GM12865 (cell line): ENCODE results near the gene SAMD4A.

Source experiments
- DNase-seq: peaks from one replicate; pipeline ENCODE4 v3.0.0; 2010; ENCODE audit warnings: low read depth
- H3K4me3 ChIP-seq: 2 replicates; pipeline ENCODE4 v1.5.1; 2011; ENCODE audit warnings: mild to moderate bottlenecking, low read depth, low read length, control low read depth
- TF ChIP-seq, protein P1 (sequence below): IDR thresholded peaks from 2 replicates; pipeline ENCODE4 v1.5.1; 2011; ENCODE audit warnings: low read length, control low read depth, low read depth, inconsistent platforms; ENCODE audit not compliant: insufficient read depth; ENCODE audit errors: missing control alignments

The SAMD4A gene

DNA sequence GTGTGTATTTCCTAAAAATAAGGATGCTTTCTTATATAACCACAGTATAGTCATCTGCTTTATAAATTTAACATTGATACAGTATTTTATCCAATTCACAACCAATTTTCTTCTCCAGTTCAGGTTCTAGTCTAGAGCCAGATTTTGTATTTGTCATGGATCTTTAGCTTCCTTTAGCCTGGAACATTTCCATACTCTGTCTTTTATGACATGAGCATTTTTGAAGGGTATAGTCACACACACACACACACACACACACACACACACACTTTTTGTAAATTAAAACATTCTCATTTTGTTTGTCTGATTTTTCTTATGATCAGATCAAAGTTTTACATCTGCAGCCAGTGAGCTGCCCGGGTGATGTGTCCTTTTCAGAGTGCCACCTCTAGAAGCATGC, 31.8 kb upstream of the SAMD4A start:
- no peak for DNase-seq
- TF ChIP-seq, protein P1, sequence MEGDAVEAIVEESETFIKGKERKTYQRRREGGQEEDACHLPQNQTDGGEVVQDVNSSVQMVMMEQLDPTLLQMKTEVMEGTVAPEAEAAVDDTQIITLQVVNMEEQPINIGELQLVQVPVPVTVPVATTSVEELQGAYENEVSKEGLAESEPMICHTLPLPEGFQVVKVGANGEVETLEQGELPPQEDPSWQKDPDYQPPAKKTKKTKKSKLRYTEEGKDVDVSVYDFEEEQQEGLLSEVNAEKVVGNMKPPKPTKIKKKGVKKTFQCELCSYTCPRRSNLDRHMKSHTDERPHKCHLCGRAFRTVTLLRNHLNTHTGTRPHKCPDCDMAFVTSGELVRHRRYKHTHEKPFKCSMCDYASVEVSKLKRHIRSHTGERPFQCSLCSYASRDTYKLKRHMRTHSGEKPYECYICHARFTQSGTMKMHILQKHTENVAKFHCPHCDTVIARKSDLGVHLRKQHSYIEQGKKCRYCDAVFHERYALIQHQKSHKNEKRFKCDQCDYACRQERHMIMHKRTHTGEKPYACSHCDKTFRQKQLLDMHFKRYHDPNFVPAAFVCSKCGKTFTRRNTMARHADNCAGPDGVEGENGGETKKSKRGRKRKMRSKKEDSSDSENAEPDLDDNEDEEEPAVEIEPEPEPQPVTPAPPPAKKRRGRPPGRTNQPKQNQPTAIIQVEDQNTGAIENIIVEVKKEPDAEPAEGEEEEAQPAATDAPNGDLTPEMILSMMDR, result no peak
- H3K4me3 ChIP-seq, result no peak overlapping the region

DNA sequence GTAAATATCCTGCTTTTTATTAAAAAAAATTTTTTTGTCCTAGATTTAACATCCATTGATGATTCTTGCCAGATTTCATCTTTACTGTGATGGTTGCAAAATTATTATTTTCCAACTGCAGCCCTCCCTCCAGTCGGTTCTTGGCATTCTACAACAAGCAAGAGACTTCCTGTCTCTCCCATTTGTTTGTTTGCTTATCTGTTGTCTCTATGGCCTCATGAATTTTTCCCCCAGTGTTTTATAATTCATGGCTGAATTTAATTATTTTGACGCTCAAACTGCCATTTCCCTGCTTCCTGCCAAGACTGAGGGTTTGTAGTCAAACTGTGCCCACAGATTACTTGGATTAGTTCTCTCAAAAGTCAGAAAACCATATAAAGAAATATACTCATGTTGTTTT, 31.3 kb upstream of the SAMD4A start:
- TF ChIP-seq, protein P1, result no peak
- no peak overlapping the region for H3K4me3 ChIP-seq
- DNase-seq, result no peak

DNA sequence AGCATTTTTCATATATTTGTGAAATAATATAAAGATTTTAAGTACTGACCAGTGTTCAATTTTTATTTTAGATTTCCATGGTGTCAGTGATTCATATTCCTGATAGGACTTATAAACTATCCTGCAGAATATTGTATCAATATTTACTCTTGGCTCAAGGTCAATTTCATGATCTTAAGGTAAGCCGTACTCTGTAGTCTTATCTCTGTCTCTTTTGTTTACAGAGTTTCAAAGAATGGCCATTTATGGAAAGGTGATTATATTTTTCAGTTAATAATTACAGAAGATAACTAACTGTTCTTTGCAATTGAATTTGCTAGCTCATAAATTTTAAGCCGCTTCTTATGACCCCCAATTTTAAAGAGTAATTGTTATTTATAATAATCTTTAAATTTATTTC, 29.3 kb upstream of the SAMD4A start:
- DNase-seq, result no peak
- H3K4me3 ChIP-seq, result no peak overlapping the region
- TF ChIP-seq, protein P1, result no peak

DNA sequence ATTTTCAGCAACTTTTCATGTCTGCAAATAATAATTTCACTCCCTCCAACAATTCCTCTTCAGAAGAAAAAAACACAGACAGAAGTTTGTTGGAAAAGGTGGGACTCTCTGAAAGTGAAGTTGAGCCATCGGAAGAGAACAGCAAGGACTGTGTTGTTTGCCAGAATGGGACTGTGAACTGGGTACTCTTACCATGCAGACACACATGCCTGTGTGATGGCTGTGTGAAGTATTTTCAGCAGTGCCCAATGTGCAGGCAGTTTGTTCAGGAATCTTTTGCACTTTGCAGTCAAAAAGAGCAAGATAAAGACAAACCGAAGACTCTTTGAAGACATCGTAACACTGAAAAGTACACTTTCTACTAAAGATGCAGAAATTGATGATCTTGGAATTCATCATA, 28.9 kb upstream of the SAMD4A start:
- H3K4me3 ChIP-seq, result no peak overlapping the region
- DNase-seq, result no peak
- TF ChIP-seq, protein P1, result no peak

DNA sequence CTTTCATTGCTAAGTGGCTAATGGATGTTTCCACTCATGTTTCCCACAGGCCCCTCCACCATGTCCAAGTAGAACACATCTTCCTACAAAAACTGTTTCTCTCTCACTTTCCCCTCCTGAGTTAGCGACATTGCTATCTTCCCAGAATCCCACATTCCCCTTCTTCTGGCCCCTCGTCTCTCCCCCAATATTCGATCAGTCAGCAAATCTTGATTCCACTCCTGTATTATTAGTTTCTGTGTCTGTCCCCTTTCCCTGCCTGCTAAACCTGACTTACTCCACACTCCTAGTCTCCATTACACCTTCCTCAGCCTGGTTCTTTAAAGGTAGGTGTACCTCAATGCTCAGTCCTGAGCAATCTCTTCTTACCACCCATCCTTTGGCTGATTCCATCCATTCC, 19.3 kb upstream of the SAMD4A start:
- H3K4me3 ChIP-seq, result no peak overlapping the region
- DNase-seq, result no peak
- TF ChIP-seq, protein P1, result no peak

DNA sequence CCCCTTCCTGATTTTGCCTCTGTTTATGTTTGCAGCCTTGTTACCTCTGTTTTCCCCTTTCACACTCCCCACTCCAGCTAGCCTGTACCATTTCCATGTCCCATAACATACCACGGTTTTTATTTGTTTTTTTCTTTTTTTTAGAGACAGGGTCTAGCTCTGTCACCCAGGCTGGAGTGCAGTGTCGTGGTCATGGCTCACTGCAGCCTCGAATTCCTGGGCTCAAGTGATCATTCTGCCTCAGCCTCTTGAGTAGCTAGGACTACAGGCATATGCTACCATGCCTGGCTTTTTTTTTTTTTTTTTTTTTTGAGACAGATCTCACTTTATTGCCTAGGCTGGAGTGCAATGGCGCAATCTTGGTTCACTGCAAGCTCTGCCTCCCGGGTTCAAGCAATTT, 18.4 kb upstream of the SAMD4A start:
- no peak overlapping the region for H3K4me3 ChIP-seq
- DNase-seq, result no peak
- TF ChIP-seq, protein P1, result no peak

DNA sequence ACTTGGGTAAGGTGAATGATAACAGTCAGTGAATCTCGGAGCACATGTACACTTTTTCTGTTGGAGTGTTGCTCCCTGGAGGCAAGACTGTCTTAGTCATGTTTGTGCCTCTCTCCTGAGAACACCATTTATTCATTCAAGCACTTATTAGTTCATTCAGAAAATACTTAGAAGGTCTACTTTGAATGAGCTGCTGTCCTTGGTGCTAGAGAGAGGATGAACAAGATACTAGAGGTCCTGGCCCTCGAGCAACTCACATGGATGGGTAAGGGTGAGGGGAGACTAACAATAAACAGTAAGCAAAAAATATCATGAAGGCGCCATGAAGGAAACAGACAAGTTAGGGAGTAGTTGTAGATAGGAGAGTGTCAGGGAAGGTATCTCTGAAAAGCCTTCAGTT, 17.1 kb upstream of the SAMD4A start:
- TF ChIP-seq, protein P1, result no peak
- DNase-seq, result no peak
- no peak overlapping the region for H3K4me3 ChIP-seq
